Measurements from ENCODE around the gene SCN9A. TPM values are rescaled to one million over a fixed set of nuclear protein-coding genes. Genes with fewer than 3 reads are reported as not detected.

SCN9A gene
- total RNA-seq, 4 donors from 2014 or later, result 0.51 to 3.5 (median 1.3) TPM

GRCh38 chr2:166351319-166351718 is 24.4 kb downstream of the SCN9A start:
- no peak overlapping the region for H3K4me3 ChIP-seq (ENCODE audit: low read depth, poor library complexity, severe bottlenecking)
- TF ChIP-seq POLR2A (IDR thresholded peaks at IDR 0.05) (no peak), CTCF (IDR thresholded peaks at IDR 0.05) (no peak)
- intact Hi-C loops (cut with DNase I; ENCODE audit: low total_unique reads), result no loop called here
- DNase-seq (ENCODE audit: low spot score in 2 of 2), result no peak

- no peak overlapping the region for H3K4me3 ChIP-seq (ENCODE audit: low read depth, poor library complexity, severe bottlenecking)
- DNase-seq (ENCODE audit: low spot score in 2 of 2), result no peak
- 96 to 98% methylated on average over 2 of the region's 2 CpGs for WGBS, 2 donors
- TF ChIP-seq CTCF (IDR thresholded peaks at IDR 0.05), result no peak
- TF ChIP-seq POLR2A (IDR thresholded peaks at IDR 0.05), result no peak
- intact Hi-C loops (cut with DNase I; ENCODE audit: low total_unique reads), result no loop called here
Measured at GRCh38 chr2:166350525-166350924, 25.2 kb downstream of the SCN9A start.

GRCh38 chr2:166344286-166345113 is 31.2 kb downstream of the SCN9A start:
- DNase-seq (ENCODE audit: low spot score in 2 of 2), result no peak
- intact Hi-C loops (cut with DNase I; ENCODE audit: low total_unique reads), result no loop called here
- TF ChIP-seq POLR2A (IDR thresholded peaks at IDR 0.05) (no peak), CTCF (IDR thresholded peaks at IDR 0.05) (no peak)
- H3K4me3 ChIP-seq (ENCODE audit: low read depth, poor library complexity, severe bottlenecking), result no peak overlapping the region
- WGBS, 2 donors, result 60% methylated on average over 4 of the region's 4 CpGs

- no peak overlapping the region for H3K4me3 ChIP-seq (ENCODE audit: low read depth, poor library complexity, severe bottlenecking)
- WGBS, 2 donors, result 18 to 20% methylated on average over 2 of the region's 2 CpGs
- no peak for TF ChIP-seq CTCF (IDR thresholded peaks at IDR 0.05)
- intact Hi-C loops (cut with DNase I; ENCODE audit: low total_unique reads), result no loop called here
- no peak for DNase-seq (ENCODE audit: low spot score in 2 of 2)
Measured at GRCh38 chr2:166343467-166343866, 32.3 kb downstream of the SCN9A start.

- intact Hi-C loops (cut with DNase I; ENCODE audit: low total_unique reads), result no loop called here
- H3K4me3 ChIP-seq (ENCODE audit: low read depth, poor library complexity, severe bottlenecking), result no peak overlapping the region
- no peak for DNase-seq (ENCODE audit: low spot score in 2 of 2)
- 43 to 47% methylated on average over 1 of the region's 1 CpG for WGBS, 2 donors
- TF ChIP-seq CTCF (IDR thresholded peaks at IDR 0.05) (no peak), POLR2A (IDR thresholded peaks at IDR 0.05) (no peak)
Measured at GRCh38 chr2:166341426-166341825, 34.3 kb downstream of the SCN9A start.

Data from lower leg skin (tissue), 4 donors.